Endometrium (tissue), 2 donors: ENCODE measurements around the gene CXCL8.
"Not testable (repeated sequence)": the region's sequence is repeated elsewhere in the genome, so short reads cannot be mapped to it uniquely, and the experiment has no call there.

Source experiments
- FAIRE-seq: peaks from 2 replicates; lab custom pipeline; 2012; peaks lifted over from hg19 to GRCh38; lab: Jason Lieb, UNC
- donor health status: control.
- donor health status: control.

Gene CXCL8

GRCh38 chr4:73740353-73740778 lies at the start of gene CXCL8:
TSS of gene CXCL8 (plus strand) at chr4:73740569. CDS start at chr4:73740659, 90 bp downstream.
- FAIRE-seq = no peak

DNA sequence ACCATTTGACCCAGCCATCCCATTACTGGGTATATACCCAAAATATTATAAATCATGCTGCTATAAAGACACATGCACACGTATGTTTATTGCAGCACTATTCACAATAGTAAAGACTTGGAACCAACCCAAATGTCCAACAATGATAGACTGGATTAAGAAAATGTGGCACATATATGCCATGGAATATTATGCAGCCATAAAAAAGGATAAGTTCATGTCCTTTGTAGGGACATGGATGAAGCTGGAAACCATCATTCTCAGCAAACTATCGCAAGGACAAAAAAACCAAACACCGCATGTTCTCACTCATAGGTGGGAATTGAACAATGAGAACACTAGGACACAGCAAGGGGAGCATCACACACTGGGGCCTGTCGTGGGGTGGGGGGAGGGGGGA lies 49.2 kb upstream of the CXCL8 start:
- FAIRE-seq = not testable (repeated sequence)

GRCh38 chr4:73691759-73692158 lies 48.6 kb upstream of the CXCL8 start:
- no peak for FAIRE-seq

DNA sequence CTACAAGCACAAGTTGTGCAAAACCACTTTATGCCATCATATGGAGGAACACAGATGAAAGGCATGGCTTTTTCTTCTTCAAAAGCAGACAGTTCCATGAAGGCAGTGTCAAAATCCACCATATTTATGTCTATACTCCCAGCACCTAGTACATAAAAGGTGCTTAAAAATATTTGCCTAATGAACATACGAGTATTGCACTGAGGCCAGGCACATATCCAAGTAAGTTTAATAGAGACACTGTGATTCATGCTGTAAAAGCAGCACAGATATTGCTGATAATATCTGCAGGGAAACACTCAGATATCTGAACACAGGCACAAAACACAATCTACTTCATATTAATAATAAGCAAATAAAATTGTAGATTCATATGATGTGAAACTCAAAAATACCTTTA lies 48.1 kb upstream of the CXCL8 start:
- no peak for FAIRE-seq

- FAIRE-seq = no peak
Observed at GRCh38 chr4:73692701-73693100, 47.7 kb upstream of the CXCL8 start.

- no peak for FAIRE-seq
Observed at GRCh38 chr4:73693811-73694210, 46.6 kb upstream of the CXCL8 start.

- no peak for FAIRE-seq
Observed at GRCh38 chr4:73698217-73698616, 42.2 kb upstream of the CXCL8 start.

DNA sequence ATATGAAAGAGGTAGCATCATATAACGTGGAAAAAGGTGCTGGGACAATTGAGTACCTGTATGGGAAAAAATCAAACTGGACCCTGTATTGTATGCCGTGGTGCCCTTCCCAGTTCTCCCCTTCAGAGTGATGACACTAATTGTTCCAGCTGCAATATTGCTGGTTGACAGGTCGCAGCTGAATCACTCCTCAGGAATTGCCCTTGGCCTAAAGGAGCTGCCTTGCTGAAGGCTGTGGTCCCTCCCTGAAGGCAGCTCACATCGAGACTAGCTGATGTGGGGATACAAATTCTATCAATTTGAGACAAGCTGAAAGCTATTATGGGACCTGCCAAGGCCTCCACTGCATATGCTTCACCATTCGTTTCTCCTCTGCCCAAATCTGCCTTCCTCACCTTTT lies 39.3 kb upstream of the CXCL8 start:
- FAIRE-seq = no peak

DNA sequence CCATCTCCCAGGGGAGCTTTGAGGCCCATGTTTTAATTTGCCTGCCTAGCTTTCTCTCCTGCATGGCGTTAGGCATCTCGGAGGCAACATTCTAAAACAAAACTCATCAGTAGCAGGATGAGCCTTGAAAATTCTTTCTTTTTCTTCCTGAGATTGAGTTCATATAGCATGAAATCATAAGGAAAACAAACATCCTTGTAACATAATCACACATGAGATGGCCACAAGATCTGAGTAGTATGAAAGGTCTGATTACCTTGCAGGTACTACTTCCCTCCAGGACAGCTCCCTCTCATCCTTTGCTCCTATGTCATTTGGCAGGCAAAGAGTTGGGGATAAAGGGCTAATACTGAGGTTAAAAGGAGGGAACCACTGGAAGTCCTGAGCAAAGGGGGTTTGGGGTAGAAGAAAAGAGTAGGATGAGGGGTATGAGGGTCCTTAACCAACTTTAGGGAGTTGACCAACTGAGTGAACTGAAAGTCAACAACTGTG lies 37.5 kb upstream of the CXCL8 start:
- FAIRE-seq = no peak

DNA sequence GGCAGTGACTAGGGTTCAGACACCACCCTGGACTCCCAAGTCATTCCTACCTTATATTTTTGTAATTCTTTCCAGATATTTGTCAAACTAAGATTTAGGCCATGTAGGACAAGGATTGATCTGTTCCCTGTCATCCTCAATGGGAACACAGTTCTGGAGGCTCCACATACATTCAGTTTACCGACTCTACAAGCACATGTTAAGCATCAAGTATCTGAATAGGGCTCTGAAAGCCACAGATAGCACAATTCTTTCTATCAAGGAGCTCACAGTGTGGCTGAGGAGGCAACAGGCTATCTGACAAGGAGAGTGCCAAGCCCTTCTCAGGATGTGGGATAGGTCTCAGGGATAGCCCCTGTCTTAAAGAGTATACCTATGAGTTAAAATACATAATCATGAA lies 37.0 kb upstream of the CXCL8 start:
- FAIRE-seq = no peak

- no peak for FAIRE-seq
Observed at GRCh38 chr4:73704314-73705055, 35.9 kb upstream of the CXCL8 start.

DNA sequence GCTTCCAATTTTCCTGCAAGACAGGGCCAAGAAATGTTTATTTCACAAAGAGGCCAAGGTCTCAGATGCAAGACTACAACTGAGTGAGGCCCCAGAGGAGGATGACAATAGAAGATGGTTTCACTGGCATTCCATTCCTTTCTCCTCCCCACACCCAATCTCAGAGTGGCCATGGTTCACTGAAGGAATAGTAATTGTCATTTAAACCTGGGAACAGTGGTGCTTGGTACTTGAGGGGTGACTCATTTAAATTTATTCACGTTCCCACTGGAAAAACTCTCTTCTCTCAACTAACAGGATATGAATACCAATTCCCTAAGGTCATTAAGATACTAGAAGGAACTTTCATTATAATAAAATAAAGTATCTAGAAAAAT lies 35.3 kb upstream of the CXCL8 start:
- FAIRE-seq = no peak

DNA sequence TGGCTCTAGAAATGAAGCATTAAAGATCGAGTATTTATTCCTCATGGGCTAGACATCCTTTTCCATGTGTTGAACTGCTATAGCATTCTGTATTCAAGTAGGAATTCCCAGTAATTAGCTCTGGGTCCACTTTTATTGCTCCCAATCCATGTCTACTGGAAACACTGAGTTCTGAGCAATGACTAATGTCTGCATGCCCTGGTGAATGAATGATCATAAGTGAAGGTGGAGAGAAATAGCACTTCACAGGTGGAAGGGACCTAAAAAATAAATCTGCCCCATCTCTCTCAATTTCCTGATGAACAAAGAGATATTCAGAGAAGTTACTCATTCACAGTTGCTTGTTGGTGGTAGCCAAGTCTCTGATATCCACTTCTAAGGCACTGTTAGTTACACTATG lies 34.6 kb upstream of the CXCL8 start:
- no peak for FAIRE-seq

GRCh38 chr4:73706811-73707210 lies 33.6 kb upstream of the CXCL8 start:
- no peak for FAIRE-seq

DNA sequence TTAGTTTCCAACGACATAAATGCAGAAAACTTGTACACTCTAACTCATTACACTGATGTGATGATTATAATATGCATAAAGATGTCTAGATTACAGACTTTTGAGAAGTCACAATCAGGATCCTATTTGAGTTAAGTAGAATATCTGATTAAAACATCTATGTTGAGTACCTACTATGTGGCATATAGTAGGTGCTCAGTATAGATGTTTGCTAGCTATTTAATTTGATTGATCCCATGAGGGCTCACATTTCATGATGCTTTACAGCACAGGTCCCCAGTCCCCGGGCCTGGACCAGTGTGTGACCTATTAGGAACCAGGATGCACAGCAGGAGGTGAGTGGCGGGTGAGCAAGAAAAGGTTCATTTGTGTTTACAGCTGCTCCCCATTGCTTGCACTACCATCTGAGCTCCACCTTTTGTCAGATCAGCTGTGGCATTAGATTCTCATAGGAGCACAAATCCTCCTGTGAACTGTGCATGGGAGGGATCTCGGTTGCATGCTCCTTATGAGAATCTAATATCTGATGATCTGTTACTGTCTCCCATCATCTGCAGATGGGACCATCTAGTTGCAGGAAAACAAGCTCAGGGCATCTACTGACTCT lies 33.0 kb upstream of the CXCL8 start:
- no peak for FAIRE-seq

DNA sequence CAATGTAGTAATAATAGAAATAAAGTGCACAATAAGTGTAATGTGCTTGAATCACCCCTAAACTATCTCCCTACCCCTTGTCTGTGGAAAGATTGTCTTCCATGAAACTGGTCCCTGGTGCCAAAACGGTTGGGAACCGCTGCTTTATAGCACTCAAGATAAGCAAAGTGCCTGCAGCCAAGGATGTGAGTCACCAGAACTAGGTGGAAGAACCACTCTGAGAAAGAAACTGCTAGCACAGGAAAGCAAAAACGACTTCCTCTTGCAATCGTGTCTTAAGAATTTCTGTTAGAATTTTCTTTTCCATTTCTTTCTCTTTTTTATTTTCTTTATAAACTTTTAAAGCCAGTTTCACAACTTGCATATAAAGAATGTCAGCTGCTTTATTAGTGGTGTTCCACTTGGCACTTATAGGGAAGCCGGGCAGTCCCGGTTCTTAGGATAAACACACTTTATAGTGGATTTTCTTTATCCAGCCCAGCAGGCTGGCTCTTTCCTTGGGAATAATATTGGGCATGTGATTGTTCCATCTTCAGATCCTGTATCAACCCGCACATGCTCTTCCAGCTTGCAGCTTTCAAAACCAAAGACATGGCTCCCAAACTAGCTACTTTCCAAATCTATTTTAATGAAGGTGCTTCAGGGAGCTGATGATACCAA lies 32.3 kb upstream of the CXCL8 start:
- no peak for FAIRE-seq

GRCh38 chr4:73709451-73710033 lies 30.8 kb upstream of the CXCL8 start:
- no peak for FAIRE-seq

- no peak for FAIRE-seq
Observed at GRCh38 chr4:73710094-73710493, 30.3 kb upstream of the CXCL8 start.

DNA sequence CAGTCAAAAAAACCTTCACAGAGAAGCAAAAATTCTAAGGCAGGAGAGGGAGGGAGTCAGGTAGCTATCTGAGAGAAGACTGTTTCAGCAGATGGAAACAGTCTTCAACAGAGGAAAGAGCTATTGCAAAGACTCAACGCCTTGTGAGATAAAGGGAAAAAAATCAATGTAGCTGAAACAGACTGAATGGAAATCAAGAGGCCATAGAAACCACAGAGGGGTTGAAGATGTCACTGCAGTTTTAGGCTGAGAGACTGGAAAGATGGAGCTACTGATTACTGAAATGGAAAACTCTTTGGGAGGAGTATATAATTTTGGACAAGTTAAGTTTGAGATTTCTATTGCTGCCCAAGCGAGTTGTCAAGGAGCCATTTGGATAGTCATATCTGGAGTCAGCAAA lies 28.4 kb upstream of the CXCL8 start:
- FAIRE-seq = no peak

DNA sequence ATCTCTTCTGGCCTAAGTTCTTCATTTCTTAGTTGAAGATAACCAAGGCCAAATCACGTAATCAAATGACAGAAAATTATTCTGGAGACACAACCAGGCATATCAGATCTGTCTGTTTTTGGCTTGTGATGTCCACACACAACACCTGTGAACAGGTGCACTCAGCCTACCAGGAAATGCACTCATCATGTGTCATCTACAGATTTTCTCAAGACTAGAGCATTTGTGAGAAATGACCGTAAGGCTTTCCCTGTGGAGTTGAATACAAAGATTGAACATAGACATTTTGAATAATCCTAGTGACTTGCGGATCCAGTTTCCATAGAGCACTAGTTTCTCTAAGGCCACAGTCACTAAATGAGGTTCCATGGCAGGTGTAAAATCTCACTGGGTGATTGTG lies 26.7 kb upstream of the CXCL8 start:
- FAIRE-seq = no peak

- no peak for FAIRE-seq
Observed at GRCh38 chr4:73714647-73715046, 25.7 kb upstream of the CXCL8 start.

- no peak for FAIRE-seq
Observed at GRCh38 chr4:73715659-73716058, 24.7 kb upstream of the CXCL8 start.
